WTC11 (cell line): ENCODE measurements around the gene TOMM40L.

Experiments
- NFYB ChIP-seq: sonication (generic); formaldehyde crosslinking; conservative IDR thresholded peaks from 2 replicates; pipeline ENCODE4 v1.8.0; 2022; ENCODE audit warnings: low read depth, missing genetic modification reagents
- NR3C1 ChIP-seq: sonication (generic); formaldehyde crosslinking; conservative IDR thresholded peaks from 2 replicates; pipeline ENCODE4 v1.8.1; 2023; ENCODE audit warnings: low read depth, mild to moderate bottlenecking, missing genetic modification reagents
- TCF7 ChIP-seq: sonication (generic); formaldehyde crosslinking; IDR thresholded peaks from 2 replicates; pipeline ENCODE4 v1.8.0; 2022; ENCODE audit warnings: mild to moderate bottlenecking, low read depth, missing genetic modification reagents, moderate library complexity
- TP53 ChIP-seq: sonication (generic); formaldehyde crosslinking; IDR thresholded peaks from 2 replicates; pipeline ENCODE4 v1.8.1; 2023; ENCODE audit warnings: mild to moderate bottlenecking, missing genetic modification reagents
- TF ChIP-seq, protein P1 (sequence below): fragments of 200-600 bp; IDR thresholded peaks from 2 replicates; pipeline ENCODE4 v1.8.0; 2022; ENCODE audit warnings: antibody characterized with exemption

DNA sequence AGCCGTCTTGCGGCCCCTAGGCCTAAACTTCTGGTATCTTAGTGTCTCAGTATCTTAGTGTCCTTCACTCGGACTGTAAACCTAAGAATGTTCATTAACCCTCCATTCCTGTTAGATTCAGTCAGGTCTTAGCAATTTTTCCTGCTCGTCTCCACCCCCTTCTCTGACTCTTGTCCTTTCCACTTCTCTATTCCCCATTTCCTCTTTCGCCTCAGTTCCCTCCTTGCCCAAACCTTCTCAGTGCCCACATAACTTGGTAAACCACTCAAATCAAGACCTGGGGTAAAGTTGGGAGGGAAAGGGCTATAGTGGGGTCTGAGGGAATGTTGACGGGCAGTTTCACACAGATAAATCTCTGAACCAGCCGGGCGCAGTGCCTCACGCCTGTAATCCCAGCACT, 11.5 kb upstream of the TOMM40L start:
- TF ChIP-seq TCF7 (CRISPR knock-in tag) (no peak), NR3C1 (CRISPR knock-in tag) (no peak), NFYB (CRISPR knock-in tag) (no peak), TP53 (no peak)
- TF ChIP-seq, protein P1, sequence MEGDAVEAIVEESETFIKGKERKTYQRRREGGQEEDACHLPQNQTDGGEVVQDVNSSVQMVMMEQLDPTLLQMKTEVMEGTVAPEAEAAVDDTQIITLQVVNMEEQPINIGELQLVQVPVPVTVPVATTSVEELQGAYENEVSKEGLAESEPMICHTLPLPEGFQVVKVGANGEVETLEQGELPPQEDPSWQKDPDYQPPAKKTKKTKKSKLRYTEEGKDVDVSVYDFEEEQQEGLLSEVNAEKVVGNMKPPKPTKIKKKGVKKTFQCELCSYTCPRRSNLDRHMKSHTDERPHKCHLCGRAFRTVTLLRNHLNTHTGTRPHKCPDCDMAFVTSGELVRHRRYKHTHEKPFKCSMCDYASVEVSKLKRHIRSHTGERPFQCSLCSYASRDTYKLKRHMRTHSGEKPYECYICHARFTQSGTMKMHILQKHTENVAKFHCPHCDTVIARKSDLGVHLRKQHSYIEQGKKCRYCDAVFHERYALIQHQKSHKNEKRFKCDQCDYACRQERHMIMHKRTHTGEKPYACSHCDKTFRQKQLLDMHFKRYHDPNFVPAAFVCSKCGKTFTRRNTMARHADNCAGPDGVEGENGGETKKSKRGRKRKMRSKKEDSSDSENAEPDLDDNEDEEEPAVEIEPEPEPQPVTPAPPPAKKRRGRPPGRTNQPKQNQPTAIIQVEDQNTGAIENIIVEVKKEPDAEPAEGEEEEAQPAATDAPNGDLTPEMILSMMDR, result no peak
